Measurements from ENCODE around the gene NAT10.

The NAT10 gene

GRCh38 chr11:34150494-34151151 lies 45.2 kb downstream of the NAT10 start:
- no peak for DNase-seq

- no peak for DNase-seq
Observed at GRCh38 chr11:34151166-34151565, 45.7 kb downstream of the NAT10 start.

GRCh38 chr11:34151916-34152845 lies 46.8 kb downstream of the NAT10 start:
- no peak for DNase-seq

GRCh38 chr11:34154059-34154875 lies 48.8 kb downstream of the NAT10 start:
- DNase-seq, result no peak

- DNase-seq, result peak in 1 of 2 donors; percentile 19
Observed at GRCh38 chr11:34155057-34155756, 49.8 kb downstream of the NAT10 start.

GRCh38 chr11:34155757-34156062 lies 50.3 kb downstream of the NAT10 start:
- no peak for DNase-seq

- no peak for DNase-seq
Observed at GRCh38 chr11:34157163-34157562, 51.7 kb downstream of the NAT10 start.

GRCh38 chr11:34158661-34159060 lies 53.2 kb downstream of the NAT10 start:
- no peak for DNase-seq

- no peak for DNase-seq
Observed at GRCh38 chr11:34160049-34160721, 54.8 kb downstream of the NAT10 start.

GRCh38 chr11:34160791-34161190 lies 55.4 kb downstream of the NAT10 start:
- no peak for DNase-seq

GRCh38 chr11:34161361-34161760 lies 55.9 kb downstream of the NAT10 start:
- no peak for DNase-seq

- DNase-seq, result no peak
Observed at GRCh38 chr11:34161812-34162492, 56.5 kb downstream of the NAT10 start.

- DNase-seq, result no peak
Observed at GRCh38 chr11:34162493-34162820, 57.0 kb downstream of the NAT10 start.

- DNase-seq, result no peak
Observed at GRCh38 chr11:34162856-34163255, 57.4 kb downstream of the NAT10 start.

- no peak for DNase-seq
Observed at GRCh38 chr11:34165121-34165520, 59.7 kb downstream of the NAT10 start.

- DNase-seq, result no peak
Observed at GRCh38 chr11:34165786-34166555, 60.5 kb downstream of the NAT10 start.

- DNase-seq, result no peak
Observed at GRCh38 chr11:34166806-34167740, 61.6 kb downstream of the NAT10 start.

- DNase-seq, result no peak
Observed at GRCh38 chr11:34167961-34168360, 62.5 kb downstream of the NAT10 start.

GRCh38 chr11:34168642-34169420 lies 63.4 kb downstream of the NAT10 start:
- DNase-seq, result no peak
